HG03565 (cell line): ENCODE measurements around the gene TEX22.
A peak's percentile ranks its signal among the peaks of the same experiment; 100 is the strongest.
"Not testable (repeated sequence)": the region's sequence is repeated elsewhere in the genome, so short reads cannot be mapped to it uniquely, and the experiment has no call there.

Experiments used
- ATAC-seq: cut with Tn5 transposase; IDR thresholded peaks from one replicate; pipeline ENCODE4 v1.9.1; 2021; ENCODE audit warnings: mild to moderate bottlenecking, moderate library complexity; ENCODE audit not compliant: unreplicated experiment

TEX22 gene, protein sequence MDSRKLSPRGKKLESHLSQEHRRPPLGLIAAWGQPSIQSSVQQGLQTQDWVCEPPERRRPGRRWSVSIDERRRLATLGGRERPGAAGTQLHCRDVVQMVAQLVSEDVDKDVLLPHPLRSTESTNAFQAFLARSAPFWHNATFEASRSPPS

GRCh38 chr14:105398044-105398725 is at the start of gene TEX22:
Gene TEX22, plus strand, starts transcription at chr14:105398538. Its CDS starts 803 bp downstream, at chr14:105399341.
- peak; percentile 62 for ATAC-seq

DNA sequence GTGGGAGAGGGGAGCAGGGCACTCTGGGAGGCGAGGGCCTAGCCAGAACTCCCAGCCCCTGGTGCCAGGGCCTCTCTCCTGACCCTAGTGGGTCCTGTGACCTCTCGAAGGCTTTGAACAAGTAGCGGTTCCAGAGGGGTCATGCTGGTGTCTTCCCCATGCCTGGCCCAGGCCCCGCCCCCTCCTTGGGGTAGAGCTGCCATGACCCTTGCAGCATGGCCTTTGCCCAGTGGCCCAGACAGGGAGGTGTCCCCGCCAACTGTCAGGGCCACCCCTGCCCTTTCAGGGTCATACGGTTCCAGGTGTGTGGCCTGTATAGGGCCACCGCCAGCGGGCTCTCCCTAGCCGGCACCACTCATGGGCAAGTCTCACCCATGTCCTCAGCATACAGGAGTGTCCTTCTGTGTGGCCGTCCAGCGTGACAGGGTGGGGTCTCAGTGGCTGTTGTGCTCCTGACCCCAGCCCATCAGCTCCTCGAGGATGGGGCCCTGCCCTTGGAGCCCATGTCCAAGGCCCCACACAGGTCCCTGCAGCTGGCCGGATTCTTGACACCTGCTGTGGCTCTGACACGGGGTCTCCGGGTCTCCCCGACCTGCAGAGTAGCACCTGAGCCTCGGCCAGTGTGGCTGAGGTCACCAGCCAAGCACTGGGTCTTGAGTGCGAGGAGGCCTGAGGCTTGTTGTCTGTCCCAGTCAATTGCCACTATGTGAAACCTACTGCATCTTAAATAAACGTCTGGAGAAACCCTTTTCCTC is 49.2 kb upstream of the TEX22 start:
- no peak for ATAC-seq

DNA sequence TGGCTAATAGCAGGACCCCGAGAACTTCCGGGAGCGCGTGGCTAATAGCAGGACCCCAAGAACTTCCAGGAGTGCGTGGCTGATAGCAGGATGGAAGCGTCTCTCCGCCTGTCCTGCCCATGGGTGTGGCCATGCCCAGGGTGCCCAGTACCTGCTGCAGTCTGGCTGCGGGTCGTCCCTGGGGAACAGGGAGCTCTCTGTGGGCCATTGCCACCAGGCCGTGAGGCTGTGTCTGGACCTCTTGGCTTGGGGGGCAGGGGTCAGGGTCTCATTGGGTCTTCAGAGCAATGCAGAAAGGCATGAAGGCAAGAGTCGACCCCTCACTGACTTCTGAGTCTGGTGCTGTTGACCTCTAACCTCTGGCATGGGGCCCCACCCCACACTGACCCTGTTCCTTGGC is 48.3 kb upstream of the TEX22 start:
- ATAC-seq: no peak

DNA sequence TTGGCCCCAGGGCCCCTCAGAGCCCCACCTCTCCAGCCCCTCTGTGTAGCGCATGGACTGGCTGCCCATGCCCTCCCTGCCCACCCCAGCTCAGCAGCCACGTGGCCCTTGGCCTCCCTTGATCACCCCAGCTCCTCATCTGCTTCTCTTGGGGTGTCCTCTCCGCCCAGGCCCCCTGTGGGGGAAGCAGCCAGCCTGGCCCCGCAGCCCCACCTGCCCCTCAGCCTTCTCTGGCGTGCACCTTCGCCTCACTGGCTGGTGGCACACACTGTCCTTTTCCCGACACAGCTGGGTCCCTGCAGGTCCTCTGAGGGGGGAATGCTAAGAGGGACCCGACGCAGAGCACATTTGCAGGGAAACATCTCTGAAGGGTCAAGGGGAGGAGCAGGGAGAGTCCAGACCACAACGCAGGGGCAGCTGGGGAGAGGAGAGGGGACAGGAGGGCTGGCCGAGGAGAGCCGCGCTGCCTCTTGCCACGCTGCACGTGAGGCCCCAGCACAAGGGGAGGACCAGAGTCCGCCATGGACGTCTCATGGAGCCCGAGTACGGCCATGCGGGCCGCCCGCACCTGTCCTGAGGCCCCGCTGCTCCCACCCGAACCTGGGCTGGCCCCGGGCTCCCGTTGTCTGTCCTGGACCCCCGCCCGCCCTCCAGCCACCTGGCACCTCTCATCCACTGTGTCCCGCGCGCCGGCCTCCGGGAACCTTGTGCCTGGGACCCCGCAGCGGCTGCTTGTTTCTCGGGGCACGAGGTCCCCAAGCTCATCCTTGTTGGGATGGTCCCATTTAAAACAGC is 47.7 kb upstream of the TEX22 start:
- ATAC-seq: no peak

GRCh38 chr14:105351410-105351809 is 46.9 kb upstream of the TEX22 start:
- no peak for ATAC-seq

DNA sequence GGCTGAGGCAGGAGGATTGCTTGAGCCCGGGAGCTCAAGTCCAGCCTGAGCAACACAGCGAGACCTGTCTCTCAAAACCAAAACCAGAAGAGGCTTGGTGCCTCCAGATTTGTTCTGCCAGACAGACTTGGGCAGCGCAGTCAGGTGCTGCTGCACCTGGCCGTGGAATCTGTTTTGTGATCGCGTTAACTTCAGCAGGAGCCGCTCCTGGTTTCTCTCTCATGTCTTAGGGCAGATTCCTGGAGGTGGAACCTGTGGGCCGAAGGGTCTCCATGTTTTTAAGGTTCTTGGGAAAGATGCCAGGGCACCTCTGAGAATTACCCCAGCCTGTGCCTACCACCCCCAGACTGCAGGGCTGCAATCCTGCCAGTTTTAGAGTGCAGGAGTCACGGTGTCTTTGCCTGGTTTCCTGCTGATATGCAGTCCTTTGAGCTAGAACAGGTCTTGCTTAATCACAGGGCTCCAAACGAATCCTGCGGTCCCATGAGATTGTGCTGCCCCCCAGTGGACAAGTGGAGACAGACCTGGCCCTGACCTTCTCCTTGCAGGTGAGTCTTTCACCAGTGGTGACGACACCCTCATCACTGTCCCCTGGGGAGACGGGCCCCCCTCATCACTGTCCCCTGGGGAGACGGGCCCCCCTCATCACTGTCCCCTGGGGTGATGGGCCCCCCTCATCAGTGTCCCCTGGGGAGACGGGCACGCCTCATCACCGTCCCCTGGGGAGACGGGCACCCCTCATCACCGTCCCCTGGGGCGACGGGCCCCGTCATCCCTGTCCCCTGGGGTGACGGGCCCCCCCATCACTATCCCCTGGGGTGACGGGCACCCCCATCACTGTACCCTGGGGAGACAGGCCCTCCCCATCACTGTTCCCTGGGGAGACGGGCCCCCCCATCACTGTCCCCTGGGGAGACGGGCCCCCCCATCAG is 46.2 kb upstream of the TEX22 start:
- no peak for ATAC-seq

- no peak for ATAC-seq
Measured at GRCh38 chr14:105353136-105353535, 45.2 kb upstream of the TEX22 start.

GRCh38 chr14:105354541-105354940 is 43.8 kb upstream of the TEX22 start:
- ATAC-seq: no peak

- ATAC-seq: no peak
Measured at GRCh38 chr14:105355049-105355575, 43.2 kb upstream of the TEX22 start.

DNA sequence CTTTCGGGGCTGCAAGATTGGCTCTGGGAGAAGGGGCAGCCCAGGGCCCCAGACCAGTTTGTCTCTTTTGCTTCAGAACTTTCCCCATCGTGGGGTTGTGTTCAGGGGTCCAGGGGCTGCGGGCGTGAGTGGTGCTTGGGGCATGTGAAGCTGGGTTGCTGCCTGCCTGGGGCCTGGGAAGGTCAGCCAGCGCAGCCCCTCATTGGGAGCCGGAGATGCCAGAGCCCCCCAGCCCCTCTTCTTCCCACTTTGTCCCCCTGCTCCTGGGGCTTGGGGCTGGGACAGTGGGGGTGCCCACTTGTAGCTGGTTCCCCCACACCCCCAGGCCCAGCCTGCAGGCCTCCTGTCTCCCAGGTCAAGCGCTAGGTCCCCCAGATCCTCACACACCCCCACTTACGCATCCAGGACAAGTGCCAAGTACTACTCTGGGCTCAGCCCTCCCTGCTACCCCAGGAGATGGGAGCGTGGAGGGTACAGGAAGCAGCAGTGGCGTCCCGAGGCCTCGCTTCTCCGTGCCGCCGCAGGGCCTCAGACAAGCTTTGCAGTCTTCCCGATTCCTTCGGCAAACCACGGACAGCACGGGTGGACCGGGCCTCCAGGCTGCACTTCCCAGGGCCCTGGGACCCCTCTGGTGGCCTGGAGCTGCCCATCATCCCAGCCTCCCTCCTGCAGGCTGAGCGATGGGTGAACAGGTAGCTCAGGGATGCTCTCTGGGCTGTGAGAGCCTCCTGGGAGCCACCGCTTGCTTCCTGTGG is 42.3 kb upstream of the TEX22 start:
- no peak for ATAC-seq

- no peak for ATAC-seq
Measured at GRCh38 chr14:105356927-105357326, 41.4 kb upstream of the TEX22 start.

DNA sequence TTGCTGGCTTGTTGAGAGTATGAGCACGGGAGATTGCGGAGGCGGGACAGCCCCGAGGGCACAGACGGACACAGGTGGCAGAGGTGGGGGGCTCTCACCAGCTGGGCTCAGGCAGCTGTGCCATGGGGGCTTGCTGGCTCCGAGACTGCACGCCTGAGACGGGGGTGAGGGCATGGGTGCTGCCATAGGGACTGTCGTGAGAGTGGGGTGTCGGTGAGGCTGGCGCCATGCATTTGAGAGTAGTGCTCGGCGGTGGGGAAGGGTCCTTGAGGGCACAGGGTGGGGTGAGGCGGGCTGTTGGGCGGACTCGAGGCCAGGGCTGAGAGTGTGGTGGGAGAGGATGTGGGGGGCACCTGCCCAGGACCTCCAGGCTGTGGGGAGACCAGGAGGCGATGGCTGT is 40.7 kb upstream of the TEX22 start:
- no peak for ATAC-seq

DNA sequence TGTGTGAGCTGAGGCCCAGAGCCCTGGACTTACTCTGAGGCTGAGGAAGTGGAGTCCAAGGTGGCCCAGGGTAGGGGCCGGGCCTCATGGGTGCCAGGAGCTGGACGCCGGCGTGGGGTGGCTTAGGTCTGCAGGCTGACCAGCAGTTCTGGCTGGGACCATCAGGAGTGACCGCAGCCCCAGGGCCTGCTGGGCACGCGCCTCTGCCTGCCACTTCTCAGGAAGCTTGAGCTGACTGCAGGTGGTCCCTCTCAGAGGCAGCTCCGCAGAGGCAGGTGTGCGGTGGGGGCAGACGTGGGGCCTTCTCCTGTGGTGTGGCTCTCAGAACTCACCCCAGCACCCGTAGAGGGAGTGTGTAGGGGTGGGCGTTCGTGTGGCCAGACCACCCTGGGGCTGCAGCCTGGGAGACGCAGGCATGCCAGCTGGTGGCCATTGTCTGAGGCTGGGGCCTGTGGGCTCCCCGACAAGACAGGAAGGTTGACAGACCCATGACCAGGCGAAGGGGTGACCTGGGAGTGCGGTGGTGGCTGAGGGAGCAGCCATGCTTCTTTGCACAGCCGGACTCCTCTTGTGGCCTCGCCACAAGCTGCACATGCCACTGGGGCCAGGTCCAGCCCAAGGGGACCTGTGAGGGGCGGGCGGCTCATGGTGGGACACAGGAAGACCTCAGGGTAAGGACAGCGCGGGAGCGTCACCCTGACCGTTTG is 40.0 kb upstream of the TEX22 start:
- ATAC-seq: no peak

- no peak for ATAC-seq
Measured at GRCh38 chr14:105358943-105359342, 39.4 kb upstream of the TEX22 start.

GRCh38 chr14:105361412-105361811 is 36.9 kb upstream of the TEX22 start:
- ATAC-seq: not testable (repeated sequence)

DNA sequence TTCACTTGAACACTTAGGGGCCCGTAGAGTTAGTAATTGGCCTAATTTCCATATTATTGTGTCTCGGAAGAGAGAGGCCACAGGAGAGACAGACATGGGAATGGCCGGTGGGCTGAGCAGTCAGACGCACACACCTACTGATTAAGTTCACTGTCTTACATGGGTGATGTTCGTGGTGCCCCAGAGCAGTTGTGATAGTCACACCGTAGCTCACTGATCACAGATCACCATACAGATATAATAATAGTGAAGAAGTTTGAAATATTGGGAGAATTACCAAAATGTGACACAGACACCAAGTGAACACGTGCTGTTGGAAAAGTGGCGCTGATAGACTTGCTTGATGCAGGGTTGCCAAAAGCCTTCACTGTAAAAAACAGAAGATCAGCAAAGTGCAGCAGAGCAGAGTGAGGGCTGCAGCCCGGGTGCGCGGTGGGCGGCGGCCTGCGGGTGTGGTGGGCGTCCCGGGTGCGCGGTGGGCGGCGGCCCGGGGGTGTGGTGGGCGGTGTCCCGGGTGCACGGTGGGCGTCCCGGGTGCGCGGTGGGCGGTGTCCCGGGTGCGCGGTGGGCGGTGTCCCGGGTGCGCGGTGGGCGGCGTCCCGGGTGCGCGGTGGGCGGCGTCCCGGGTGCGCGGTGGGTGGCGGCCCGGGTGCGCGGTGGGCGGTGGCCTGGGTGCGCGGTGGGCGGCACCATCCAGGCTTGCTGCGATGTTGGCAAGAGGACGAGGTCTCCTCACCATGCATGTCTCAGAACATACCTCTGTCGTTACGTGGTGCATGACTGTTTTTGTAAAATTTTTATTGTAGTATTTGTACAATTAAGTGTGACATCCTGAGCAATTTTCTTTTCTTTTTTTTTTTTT is 34.3 kb upstream of the TEX22 start:
- ATAC-seq: no peak

DNA sequence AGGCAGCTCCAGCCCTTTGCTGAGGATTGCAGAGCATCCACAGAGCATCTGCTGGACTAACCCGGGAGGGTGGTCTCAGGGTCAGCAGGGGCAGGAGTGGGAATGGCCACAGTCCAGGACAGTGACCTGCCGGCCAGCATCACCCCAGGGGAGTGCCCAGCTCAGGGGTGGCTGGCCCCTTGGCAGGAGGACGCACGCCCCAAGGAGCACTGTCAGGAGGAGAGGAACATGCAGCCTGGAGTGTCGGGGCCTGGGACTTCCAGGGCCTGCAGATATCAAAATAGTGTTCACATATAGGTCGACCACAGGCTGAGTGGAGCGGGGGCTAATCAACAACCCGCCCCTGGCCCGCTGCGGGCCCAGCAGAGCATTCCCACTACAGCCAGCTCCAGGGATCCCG is 33.2 kb upstream of the TEX22 start:
- ATAC-seq: no peak

DNA sequence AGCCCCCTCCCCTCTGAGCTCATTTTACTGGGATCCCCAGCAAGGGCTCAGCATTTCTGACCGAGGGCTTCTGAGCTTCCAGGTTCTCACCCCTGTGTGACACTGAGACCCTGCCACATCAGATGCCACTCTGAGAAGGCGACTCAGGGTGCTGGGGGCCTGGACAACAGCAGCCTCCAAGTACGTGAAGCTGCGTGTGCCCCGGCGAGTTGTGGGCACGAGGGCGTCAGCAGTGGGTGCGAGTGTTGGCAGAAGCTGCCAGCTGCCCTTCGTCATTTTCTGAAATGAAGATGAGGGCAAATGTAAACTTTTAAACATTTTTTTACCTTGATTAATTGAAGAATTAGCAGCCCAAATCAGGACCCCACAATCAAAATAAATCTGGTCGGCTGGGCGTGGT is 32.7 kb upstream of the TEX22 start:
- no peak for ATAC-seq
